Pancreas (tissue), 10 donors: Measurements from ENCODE around the gene PNLIPRP2. TPM values are rescaled to one million over a fixed set of nuclear protein-coding genes. Genes with fewer than 3 reads are reported as not detected.
A peak's percentile ranks its signal among the peaks of the same experiment; 100 is the strongest.

Experiments used
- ATAC-seq, 4 donors: fragments of 200-7000 bp; cut with Tn5 transposase; one replicate each; pipeline versions ENCODE4 v1.8.0 to v1.9.1; 2020; ENCODE audit warnings: mild to moderate bottlenecking in 4 of 4, moderate library complexity in 4 of 4
- DNase-seq, 6 donors: peaks; one replicate each; pipeline ENCODE4 v3.0.0-alpha.2; 2020
- FAIRE-seq: peaks from 2 replicates; lab custom pipeline; 2012; peaks lifted over from hg19 to GRCh38; lab: Jason Lieb, UNC
- H3K27ac ChIP-seq, 4 donors: fragments of 200-600 bp; sonication (generic); 1 replicate in 3 of 4; 2 replicates in 1 of 4; pipeline versions ENCODE4 v1.5.0 to v1.8.0; 2020
- H3K27me3 ChIP-seq, 4 donors: fragments of 200-600 bp; one replicate each; pipeline ENCODE4 v1.8.0; 2021
- H3K36me3 ChIP-seq, 3 donors: fragments of 200-600 bp; sonication (generic) in 1 of 3; one replicate each; pipeline versions ENCODE4 v1.5.0 to v1.8.0; 2020 to 2021
- H3K4me1 ChIP-seq, 3 donors: fragments of 200-600 bp; one replicate each; pipeline ENCODE4 v1.8.0; 2021
- H3K4me3 ChIP-seq, 4 donors: fragments of 200-600 bp; sonication (generic) in 2 of 4; one replicate each; pipeline versions ENCODE4 v1.5.0 to v1.8.0; 2020 to 2021
- H3K9me3 ChIP-seq, 4 donors: fragments of 200-600 bp; one replicate each; pipeline ENCODE4 v1.8.0; 2021
- WGBS, 2 donors: extraction: QIAGEN DNeasy Blood & Tissue Kit; methylation state at CpG; one replicate each; pipeline ENCODE4 v1.1.7; 2013; 5-methylcytosine and 5-hydroxymethylcytosine counted together
- intact Hi-C, 3 donors: fragments of 100-400 bp; cut with DNase I; formaldehyde crosslinking; loops; one replicate each; pipeline versions ENCODE4 v1.11.1 to v1.14.2; 2022
- polyA plus RNA-seq, 2 donors: library from polyadenylated mRNA; stranded (reverse); fragments of 200-250 nt; gene quantifications; one replicate each; pipeline ENCODE4 v1.2.3, GENCODE V29; 2013
- total RNA-seq, 6 donors: library from RNA; stranded (reverse); fragmentation: NEBNext Ultra II Directional in 4 of 6; extraction: Animal tissue kit (Norgen Biotek cat#: 25700) in 4 of 6; gene quantifications; one replicate each; pipeline versions ENCODE4 v1.2.1 to v1.2.4, GENCODE V29; 2021 to 2023
- TF ChIP-seq, protein P1 (sequence below), 4 donors: fragments of 200-600 bp; sonication (generic) in 3 of 4; IDR thresholded peaks; one replicate each; pipeline versions ENCODE4 v1.5.0 to v1.8.0; 2021; ENCODE audit warnings: antibody characterized with exemption in 4 of 4
- donor health status: healthy with polysubstance abuse.
- donor health status: DM: no; HTN: no; CAD: no; lungs with moderate emphysema.
- donor health status: DM: no; HTN: no; CAD: no.
- donor health status: control.
- donor health status: control.
- donor health status: Bipolar disorder and iron deficiency.
- donor health status: DM: yes; HTN: yes; CAD: no.
- donor health status: DM: no; HTN: no; CAD: no.
- donor health status: DM: no; HTN: no; CAD: no.
- donor health status: DM: yes; HTN: yes; CAD: no.

The PNLIPRP2 gene
- total and polyA plus RNA-seq, 8 donors, result 455 to 7,545 (median 2,236) TPM

DNA sequence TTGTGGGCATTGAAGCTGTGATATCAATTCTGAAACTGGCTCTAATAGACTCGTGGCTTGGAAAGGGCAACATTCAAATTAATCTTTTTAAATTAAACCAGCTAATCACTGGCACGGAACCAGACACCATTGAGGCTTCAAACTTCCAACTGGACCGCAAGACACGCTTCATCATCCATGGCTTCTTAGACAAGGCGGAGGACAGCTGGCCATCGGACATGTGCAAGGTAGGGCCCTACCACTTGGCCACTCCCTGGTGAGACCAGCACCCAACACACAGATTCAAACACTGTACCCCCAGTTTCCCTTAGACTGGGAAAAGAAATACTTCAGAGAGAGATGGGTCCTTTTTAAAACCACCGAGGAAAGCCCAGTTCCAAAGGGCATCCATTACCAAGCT is 5.1 kb downstream of the PNLIPRP2 start:
- H3K36me3 ChIP-seq, result peaks cover 0 to 81% (median 14%) of the 10 kb centered on the region in 3 donors
- WGBS, 2 donors, result 44 to 46% methylated on average over 7 of the region's 7 CpGs
- peak overlapping the region in 3 of 4 donors; percentile 43 to 77 (median 55) for H3K4me3 ChIP-seq
- TF ChIP-seq, protein P1, sequence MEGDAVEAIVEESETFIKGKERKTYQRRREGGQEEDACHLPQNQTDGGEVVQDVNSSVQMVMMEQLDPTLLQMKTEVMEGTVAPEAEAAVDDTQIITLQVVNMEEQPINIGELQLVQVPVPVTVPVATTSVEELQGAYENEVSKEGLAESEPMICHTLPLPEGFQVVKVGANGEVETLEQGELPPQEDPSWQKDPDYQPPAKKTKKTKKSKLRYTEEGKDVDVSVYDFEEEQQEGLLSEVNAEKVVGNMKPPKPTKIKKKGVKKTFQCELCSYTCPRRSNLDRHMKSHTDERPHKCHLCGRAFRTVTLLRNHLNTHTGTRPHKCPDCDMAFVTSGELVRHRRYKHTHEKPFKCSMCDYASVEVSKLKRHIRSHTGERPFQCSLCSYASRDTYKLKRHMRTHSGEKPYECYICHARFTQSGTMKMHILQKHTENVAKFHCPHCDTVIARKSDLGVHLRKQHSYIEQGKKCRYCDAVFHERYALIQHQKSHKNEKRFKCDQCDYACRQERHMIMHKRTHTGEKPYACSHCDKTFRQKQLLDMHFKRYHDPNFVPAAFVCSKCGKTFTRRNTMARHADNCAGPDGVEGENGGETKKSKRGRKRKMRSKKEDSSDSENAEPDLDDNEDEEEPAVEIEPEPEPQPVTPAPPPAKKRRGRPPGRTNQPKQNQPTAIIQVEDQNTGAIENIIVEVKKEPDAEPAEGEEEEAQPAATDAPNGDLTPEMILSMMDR (IDR thresholded peaks at IDR 0.05), result no peak
- H3K27me3 ChIP-seq, result no peaks in the 10 kb centered on the region
- ATAC-seq (no peak), DNase-seq (peak in 2 of 6 donors; percentile 29 to 40), FAIRE-seq (no peak)
- H3K9me3 ChIP-seq, result no peaks in the 10 kb centered on the region
- intact Hi-C loops, result no loop called here
- H3K4me1 ChIP-seq, result no peaks in the 10 kb centered on the region
- peak overlapping the region; percentile 42 to 93 (median 88) for H3K27ac ChIP-seq

DNA sequence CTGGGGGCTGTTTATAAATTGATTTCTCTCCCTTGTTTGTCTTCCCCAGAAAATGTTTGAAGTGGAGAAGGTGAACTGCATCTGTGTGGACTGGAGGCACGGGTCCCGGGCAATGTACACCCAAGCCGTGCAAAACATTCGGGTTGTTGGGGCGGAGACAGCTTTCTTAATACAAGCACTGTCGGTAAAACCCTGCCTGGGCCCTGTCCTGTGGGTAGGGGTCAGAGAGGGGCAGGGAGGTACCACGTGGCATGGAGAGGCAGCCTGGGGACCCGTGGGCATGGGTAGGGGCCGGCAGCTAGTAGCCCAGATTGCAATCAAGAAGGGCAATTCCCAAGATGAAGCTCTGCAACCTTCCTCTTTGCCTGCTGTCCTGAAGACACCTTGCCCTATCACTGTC is 6.1 kb downstream of the PNLIPRP2 start:
- 26 to 28% methylated on average over 9 of the region's 9 CpGs for WGBS, 2 donors
- FAIRE-seq, result no peak
- no peaks in the 10 kb centered on the region for H3K27me3 ChIP-seq

GRCh38 chr10:116627386-116627933 is 6.7 kb downstream of the PNLIPRP2 start:
- FAIRE-seq (no peak), DNase-seq (peak; percentile 72 to 88 (median 76)), ATAC-seq (peak; percentile 13 to 55 (median 41))
- Histone ChIP-seq H3K4me3 (peak overlapping the region in 3 of 4 donors; percentile 43 to 77 (median 55)), H3K4me1 (no peaks in the 10 kb centered on the region), H3K9me3 (no peaks in the 10 kb centered on the region), H3K36me3 (peaks cover 0 to 70% (median 16%) of the 10 kb centered on the region in 3 donors), H3K27me3 (no peaks in the 10 kb centered on the region), H3K27ac (peak overlapping the region; percentile 6 to 93 (median 46))
- TF ChIP-seq, protein P1 (IDR thresholded peaks at IDR 0.05), result peak in 3 of 4 donors; percentile 14 to 29 (median 23)
- intact Hi-C loops, result no loop called here
- WGBS, 2 donors, result 1 to 2% methylated on average over 40 to 49 of the region's 49 CpGs

More for the DNA sequence above, 6.1 kb downstream of the PNLIPRP2 start:
- ATAC-seq (peak in 1 of 4 donors; percentile 2), DNase-seq (peak in 4 of 6 donors; percentile 34 to 83 (median 54))
- H3K4me1 ChIP-seq, result no peaks in the 10 kb centered on the region
- TF ChIP-seq, protein P1 (IDR thresholded peaks at IDR 0.05), result no peak
- H3K4me3 ChIP-seq, result peak overlapping the region in 3 of 4 donors; percentile 43 to 77 (median 55)
- H3K27ac ChIP-seq, result peak overlapping the region in 3 of 4 donors; percentile 6 to 93 (median 42)
- H3K36me3 ChIP-seq, result peaks cover 0 to 77% (median 16%) of the 10 kb centered on the region in 3 donors
- intact Hi-C loops, result no loop called here
- no peaks in the 10 kb centered on the region for H3K9me3 ChIP-seq

GRCh38 chr10:116629340-116629739 is 8.6 kb downstream of the PNLIPRP2 start:
- 42 to 48% methylated on average over 4 of the region's 4 CpGs for WGBS, 2 donors
- TF ChIP-seq, protein P1 (IDR thresholded peaks at IDR 0.05), result no peak
- Histone ChIP-seq H3K4me3 (peak overlapping the region in 3 of 4 donors; percentile 3 to 18 (median 4)), H3K9me3 (no peaks in the 10 kb centered on the region), H3K36me3 (peaks cover 0 to 54% (median 16%) of the 10 kb centered on the region in 3 donors), H3K27ac (peak overlapping the region in 3 of 4 donors; percentile 14 to 41 (median 21)), H3K4me1 (no peaks in the 10 kb centered on the region), H3K27me3 (no peaks in the 10 kb centered on the region)
- ATAC-seq (peak; percentile 0 to 3 (median 2)), DNase-seq (peak in 2 of 6 donors; percentile 36 to 44), FAIRE-seq (no peak)
- intact Hi-C loops, result no loop called here

GRCh38 chr10:116630020-116630419 is 9.3 kb downstream of the PNLIPRP2 start:
- TF ChIP-seq, protein P1 (IDR thresholded peaks at IDR 0.05), result no peak
- Histone ChIP-seq H3K36me3 (peaks cover 0 to 48% (median 16%) of the 10 kb centered on the region in 3 donors), H3K4me3 (peak overlapping the region in 2 of 4 donors; percentile 4 to 18), H3K9me3 (no peaks in the 10 kb centered on the region), H3K27ac (peak overlapping the region in 2 of 4 donors; percentile 21 to 41), H3K27me3 (no peaks in the 10 kb centered on the region), H3K4me1 (no peaks in the 10 kb centered on the region)
- DNase-seq (peak in 1 of 6 donors; percentile 33), ATAC-seq (peak in 1 of 4 donors; percentile 0), FAIRE-seq (no peak)
- intact Hi-C loops, result no loop called here
- 25 to 37% methylated on average over 2 of the region's 2 CpGs for WGBS, 2 donors
